NCI-H2171 treated with DMSO at 0.1 percent for 48 hours (cell line): ENCODE measurements around the gene FBLN5.
"Not testable (repeated sequence)": the region's sequence is repeated elsewhere in the genome, so short reads cannot be mapped to it uniquely, and the experiment has no call there.

Experiments used
- DNase-seq: peaks from one replicate; lab custom pipeline; 2025; lab: John Stamatoyannopoulos, UW

The FBLN5 gene

GRCh38 chr14:91885839-91886238, 61.7 kb downstream of the FBLN5 start:
- DNase-seq: no peak

- DNase-seq: no peak
Measured at GRCh38 chr14:91885113-91885712, 62.3 kb downstream of the FBLN5 start.

- DNase-seq: no peak
Measured at GRCh38 chr14:91884664-91885063, 62.8 kb downstream of the FBLN5 start.

GRCh38 chr14:91883753-91884152, 63.7 kb downstream of the FBLN5 start:
- DNase-seq: no peak

- no peak for DNase-seq
Measured at GRCh38 chr14:91882776-91883175, 64.7 kb downstream of the FBLN5 start.

- DNase-seq: no peak
Measured at GRCh38 chr14:91882369-91882768, 65.1 kb downstream of the FBLN5 start.

GRCh38 chr14:91879196-91879595, 68.3 kb downstream of the FBLN5 start:
- DNase-seq: no peak

GRCh38 chr14:91878274-91878673, 69.2 kb downstream of the FBLN5 start:
- no peak for DNase-seq

GRCh38 chr14:91877376-91877915, 70.0 kb downstream of the FBLN5 start:
- no peak for DNase-seq

GRCh38 chr14:91876492-91876891, 71.0 kb downstream of the FBLN5 start:
- DNase-seq: no peak

- DNase-seq: no peak
Measured at GRCh38 chr14:91875525-91876286, 71.8 kb downstream of the FBLN5 start.

GRCh38 chr14:91873471-91874415, 73.8 kb downstream of the FBLN5 start:
- DNase-seq: no peak

GRCh38 chr14:91872517-91873470, 74.7 kb downstream of the FBLN5 start:
- DNase-seq: no peak

- DNase-seq: no peak
Measured at GRCh38 chr14:91872011-91872501, 75.4 kb downstream of the FBLN5 start.

- DNase-seq: not testable (repeated sequence)
Measured at GRCh38 chr14:91871401-91871800, 76.1 kb downstream of the FBLN5 start.

- no peak for DNase-seq
Measured at GRCh38 chr14:91870890-91871289, 76.6 kb downstream of the FBLN5 start.

GRCh38 chr14:91870001-91870400, 77.5 kb downstream of the FBLN5 start:
- no peak for DNase-seq

- no peak for DNase-seq
Measured at GRCh38 chr14:91869556-91869955, 77.9 kb downstream of the FBLN5 start.

GRCh38 chr14:91867316-91867988, 80.0 kb downstream of the FBLN5 start, which contains the start of gene TC2N:
Gene TC2N, minus strand, starts transcription at chr14:91867536. Its CDS starts 53,767 bp downstream, at chr14:91813769.
- peak; percentile 71 for DNase-seq
